NCI-H345 treated with DMSO at 0.1 percent for 48 hours (cell line): ENCODE results near the gene MYLK4.

ENCODE experiments used
- DNase-seq: peaks from one replicate; lab custom pipeline; 2025; ENCODE audit not compliant: unreplicated experiment; lab: John Stamatoyannopoulos, UW

Gene MYLK4

DNA sequence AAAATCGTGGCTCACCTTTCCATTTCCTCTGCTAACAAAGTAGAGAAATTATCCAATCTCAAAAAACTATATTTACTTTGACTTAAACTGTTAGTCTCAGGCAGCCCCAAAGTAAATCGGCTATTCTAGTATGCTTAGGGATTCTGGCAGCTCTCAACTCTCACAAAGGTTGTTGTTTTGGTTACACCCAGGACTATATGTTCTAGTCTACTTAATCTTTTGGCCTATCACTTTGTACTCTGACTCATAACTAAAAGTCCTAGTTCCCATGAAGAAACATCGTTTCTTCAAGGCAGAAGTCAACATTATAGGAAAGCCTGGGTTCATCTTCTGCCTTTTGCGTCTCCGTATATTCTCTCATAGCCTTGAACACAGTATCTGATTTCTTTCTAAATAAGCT is 42.3 kb downstream of the MYLK4 start:
- DNase-seq = no peak

GRCh38 chr6:2706558-2706957 is 44.2 kb downstream of the MYLK4 start:
- no peak for DNase-seq

DNA sequence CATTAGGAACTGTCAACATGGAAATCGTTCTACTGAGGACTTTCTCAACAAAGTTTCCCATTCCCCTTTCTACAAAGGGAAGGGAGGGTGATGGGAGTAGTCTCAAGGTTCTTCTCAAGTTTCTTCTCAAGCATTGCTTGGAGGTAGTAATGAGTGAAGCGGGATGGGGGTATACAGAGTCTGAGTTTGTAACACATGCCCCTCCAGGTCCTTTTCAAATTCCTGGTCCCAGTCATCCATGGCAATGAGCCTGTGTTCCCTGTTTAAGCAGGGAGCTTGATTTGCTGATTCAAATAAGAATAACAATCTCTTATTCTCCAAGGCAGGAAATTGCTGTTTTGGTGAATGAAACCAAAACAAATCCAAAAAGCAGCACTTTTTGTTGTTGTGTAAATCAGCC is 45.5 kb downstream of the MYLK4 start:
- no peak for DNase-seq

DNA sequence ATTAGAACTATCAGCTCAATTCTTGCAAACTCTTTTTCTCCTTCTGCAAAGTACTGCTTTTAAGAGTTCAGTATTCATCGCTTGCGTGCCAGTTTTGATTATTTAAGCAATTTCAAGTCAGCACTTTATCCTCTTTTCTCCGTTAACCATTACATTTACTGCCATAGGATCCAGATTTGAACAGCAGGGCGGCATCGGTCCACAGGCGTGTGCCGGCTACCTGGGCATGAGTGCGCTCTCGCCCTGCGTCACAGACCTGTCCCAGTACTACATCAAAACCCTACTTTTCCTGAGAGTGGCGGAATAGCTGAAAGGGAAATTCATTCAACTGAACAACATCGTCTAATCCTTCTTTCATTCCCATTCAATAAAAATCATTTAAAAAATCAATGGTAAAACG is 53.4 kb downstream of the MYLK4 start:
- DNase-seq = no peak

- no peak for DNase-seq
These were observed 55.1 kb downstream of the MYLK4 start for GRCh38 chr6:2695454-2696095.

GRCh38 chr6:2693231-2693630 is 57.5 kb downstream of the MYLK4 start:
- no peak for DNase-seq

DNA sequence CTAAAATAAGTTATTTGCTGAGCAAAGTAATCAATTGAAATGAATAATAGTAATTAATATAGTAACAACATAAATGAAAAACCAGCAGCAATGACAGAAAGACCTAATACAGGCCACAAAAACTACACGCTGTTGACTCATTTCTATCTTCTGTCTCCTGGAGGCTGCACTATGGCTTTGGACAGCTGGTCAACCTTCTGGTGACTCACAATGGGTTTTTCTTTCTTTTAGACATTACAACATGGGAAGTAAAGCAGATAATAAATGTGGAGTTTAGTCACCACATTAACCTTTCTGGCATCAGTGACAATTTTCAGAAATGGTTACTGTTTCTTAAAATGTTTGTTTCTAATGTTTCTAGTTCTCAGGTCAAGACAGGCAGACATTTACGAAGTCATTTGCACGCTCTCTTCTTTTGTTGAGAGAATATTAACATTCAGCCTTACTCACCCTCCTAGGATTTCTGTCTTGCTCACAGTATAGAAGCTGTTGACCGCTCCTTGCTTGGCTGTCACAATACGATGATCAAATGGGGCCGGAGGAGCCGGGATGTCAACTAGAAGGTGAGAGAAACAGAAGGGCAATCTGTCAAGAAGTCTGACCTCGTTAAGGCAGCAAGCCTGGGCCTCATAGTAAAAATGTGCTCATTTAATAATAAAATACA is 62.2 kb downstream of the MYLK4 start:
- no peak for DNase-seq

- no peak for DNase-seq
These were observed 63.3 kb downstream of the MYLK4 start for GRCh38 chr6:2687456-2687855.

GRCh38 chr6:2686515-2686914 is 64.2 kb downstream of the MYLK4 start:
- DNase-seq = no peak

GRCh38 chr6:2684766-2685754 is 65.7 kb downstream of the MYLK4 start:
- no peak for DNase-seq

GRCh38 chr6:2684103-2684749 is 66.5 kb downstream of the MYLK4 start:
- DNase-seq = no peak

DNA sequence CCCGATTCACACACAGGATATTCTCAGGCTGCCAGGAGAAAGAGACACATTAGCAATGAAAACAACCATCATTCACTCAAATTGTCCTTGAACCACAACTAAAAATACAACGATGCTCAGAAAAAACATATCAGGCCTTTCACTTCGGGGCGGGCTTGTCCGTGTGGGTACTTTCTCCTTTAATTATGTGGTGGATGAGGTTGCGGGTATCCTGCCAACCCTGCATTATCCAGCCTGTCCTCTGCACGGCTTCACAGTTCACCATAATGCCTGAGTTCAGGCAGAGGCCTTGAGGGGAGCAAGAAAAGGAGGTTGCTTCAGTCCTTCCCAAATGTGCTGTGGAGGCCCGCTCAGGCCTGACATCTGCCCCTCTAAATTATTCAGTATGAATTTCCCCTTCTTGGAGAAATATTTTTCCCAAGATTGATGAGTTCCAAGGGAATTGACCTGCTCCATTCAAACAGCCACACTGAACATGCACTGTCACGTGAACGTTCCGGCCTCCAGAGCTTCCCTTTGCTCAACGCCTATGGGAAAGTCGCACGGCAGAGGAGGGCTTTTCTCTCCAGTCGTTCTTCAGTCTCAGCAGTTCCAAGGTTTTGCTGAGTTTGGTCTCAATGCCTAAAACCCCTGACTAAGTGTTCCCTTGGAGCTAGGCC is 70.3 kb downstream of the MYLK4 start:
- DNase-seq = no peak

GRCh38 chr6:2677080-2677593 is 73.6 kb downstream of the MYLK4 start:
- DNase-seq = no peak

DNA sequence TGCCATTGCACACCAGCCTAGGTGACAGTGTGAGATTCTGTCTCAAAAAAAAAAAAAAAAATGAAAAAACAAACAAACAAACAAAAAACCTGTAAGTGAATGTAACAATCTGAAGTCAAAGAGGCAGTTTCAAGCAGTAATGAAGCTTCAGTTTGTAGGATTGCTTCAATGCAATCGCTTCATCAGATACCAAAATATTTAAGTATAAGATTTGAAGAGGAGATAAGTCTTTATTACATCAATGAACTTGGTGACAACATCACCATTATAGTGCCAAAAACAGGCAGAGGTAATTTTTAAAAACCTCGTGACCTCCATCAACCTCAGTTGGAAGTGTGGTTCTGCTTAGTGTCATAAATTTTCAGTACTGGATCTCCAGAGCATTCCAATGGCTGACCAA is 74.7 kb downstream of the MYLK4 start:
- DNase-seq = no peak

GRCh38 chr6:2674857-2675256 is 75.9 kb downstream of the MYLK4 start:
- DNase-seq = no peak

GRCh38 chr6:2669067-2669700 is 81.5 kb downstream of the MYLK4 start:
- no peak for DNase-seq

DNA sequence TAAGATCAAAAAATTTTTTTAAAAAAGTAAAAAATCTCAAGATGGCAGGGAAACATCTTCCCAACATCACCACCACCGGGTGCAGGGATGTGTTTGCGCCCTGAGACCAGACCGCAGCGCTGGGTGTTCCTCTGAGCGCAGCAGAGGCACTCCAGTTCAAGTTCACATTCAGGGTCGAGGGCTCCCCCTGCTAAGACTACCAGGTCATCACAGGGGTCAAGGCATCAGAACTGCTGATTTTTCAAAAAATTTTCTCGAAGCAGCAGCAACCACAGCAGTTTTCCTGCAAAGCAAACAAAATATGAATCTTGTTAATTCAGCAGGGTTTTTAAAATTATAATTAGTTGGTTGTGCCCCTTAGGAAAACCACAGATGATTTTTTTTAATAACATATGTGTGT is 83.1 kb downstream of the MYLK4 start:
- no peak for DNase-seq

DNA sequence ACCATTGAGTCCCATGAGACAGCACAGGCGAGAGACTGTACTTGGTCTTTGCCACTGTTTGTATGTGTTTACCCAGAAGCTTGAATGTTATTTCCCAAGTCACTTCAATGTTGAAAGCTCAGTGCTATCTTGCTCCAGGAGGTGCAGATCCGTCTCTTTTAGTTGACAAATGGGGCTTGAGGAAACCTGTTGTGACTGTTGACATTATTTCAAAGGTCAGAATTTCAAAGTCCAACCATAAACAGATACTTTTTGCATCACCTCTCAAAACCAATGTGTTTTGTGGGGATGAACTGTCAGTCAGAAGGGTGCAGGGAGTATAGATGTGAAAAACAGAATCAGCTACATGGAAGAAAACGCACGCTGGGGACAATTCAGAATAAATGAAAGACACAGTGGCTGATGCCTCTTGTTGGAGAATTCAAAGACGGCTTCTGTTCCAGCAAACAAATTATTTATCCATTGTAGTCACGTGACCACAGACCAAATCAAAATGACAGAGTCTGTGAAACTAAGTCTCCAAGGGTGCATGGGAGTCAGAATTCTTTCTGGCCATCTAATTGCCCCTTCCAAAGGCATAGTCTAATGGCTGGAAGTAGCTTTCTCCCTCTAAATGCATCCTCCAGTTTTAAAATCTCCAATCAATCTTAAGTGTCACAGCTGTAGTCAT is 83.7 kb downstream of the MYLK4 start:
- no peak for DNase-seq
